HEK293 (cell line): ENCODE measurements around the gene BEND7.

Experiments used
- CTCF ChIA-PET: fragments of 350-600 bp; formaldehyde crosslinking; extraction: SDS; loops from one replicate; lab custom pipeline; 2021; ENCODE audit warnings: antibody characterized with exemption; lab: Yijun Ruan, JAX
- POLR2A ChIA-PET: fragments of 300-600 bp; formaldehyde crosslinking; extraction: SDS; loops from one replicate; lab custom pipeline; 2020; ENCODE audit warnings: antibody characterized with exemption, inconsistent platforms; lab: Yijun Ruan, JAX
- H3K27ac ChIP-seq: fragments of 200-500 bp; sonication (Bioruptor generic); 2 replicates; pipeline ENCODE4 v1.5.1; 2014; ENCODE audit warnings: low read depth, low read length, control low read depth, inconsistent platforms; ENCODE audit errors: extremely low read depth
- H3K36me3 ChIP-seq, 2 experiments: fragments of 200-500 bp in 1 of 2; sonication (Bioruptor generic) in 1 of 2; 1 replicate in 1 of 2; 2 replicates in 1 of 2; pipeline ENCODE4 v1.5.1; 2014 to 2017; ENCODE audit warnings: inconsistent platforms in 2 of 2, low read length in 2 of 2; ENCODE audit not compliant: control insufficient read depth in 2 of 2, insufficient read depth in 1 of 2
- H3K4me1 ChIP-seq: fragments of 200-500 bp; sonication (Bioruptor generic); 2 replicates; pipeline ENCODE4 v1.5.1; 2014; ENCODE audit warnings: mild to moderate bottlenecking, low read length, inconsistent platforms; ENCODE audit not compliant: control insufficient read depth, insufficient read depth
- H3K4me3 ChIP-seq: 2 replicates; pipeline ENCODE4 v1.5.1; 2011; ENCODE audit warnings: low read depth, mild to moderate bottlenecking, control low read depth, low read length, moderate library complexity
- H3K9me3 ChIP-seq: fragments of 200-500 bp; sonication (Bioruptor generic); 2 replicates; pipeline ENCODE4 v1.5.1; 2014; ENCODE audit warnings: low read depth, low read length, inconsistent platforms; ENCODE audit not compliant: control insufficient read depth, insufficient read depth
- HOXA7 ChIP-seq: sonication (generic); formaldehyde crosslinking; IDR thresholded peaks from 2 replicates; pipeline ENCODE4 v1.8.1; 2022; ENCODE audit warnings: missing genetic modification reagents, borderline replicate concordance
- MEIS1 ChIP-seq: sonication (generic); formaldehyde crosslinking; IDR thresholded peaks from 2 replicates; pipeline ENCODE4 v1.8.1; 2022; ENCODE audit warnings: missing genetic modification reagents, mild to moderate bottlenecking, borderline replicate concordance
- ZBTB21 ChIP-seq: fragments of 450-650 bp; formaldehyde crosslinking; IDR thresholded peaks from 2 replicates; pipeline ENCODE4 v1.5.1; 2017; ENCODE audit warnings: missing biosample characterization, missing genetic modification characterization
- ZNF140 ChIP-seq: fragments of 450-650 bp; formaldehyde crosslinking; IDR thresholded peaks from 2 replicates; pipeline ENCODE4 v1.5.1; 2016; ENCODE audit warnings: missing biosample characterization, missing genetic modification characterization
- ZNF16 ChIP-seq: fragments of 450-650 bp; formaldehyde crosslinking; IDR thresholded peaks from 2 replicates; pipeline ENCODE4 v1.5.1; 2016; ENCODE audit warnings: low read depth, missing biosample characterization, missing genetic modification characterization
- ZNF19 ChIP-seq: fragments of 450-650 bp; formaldehyde crosslinking; IDR thresholded peaks from 2 replicates; pipeline ENCODE4; 2016; ENCODE audit warnings: missing biosample characterization, missing genetic modification characterization, low read depth
- ZNF311 ChIP-seq: fragments of 450-650 bp; formaldehyde crosslinking; IDR thresholded peaks from 2 replicates; pipeline ENCODE4 v1.5.1; 2017; ENCODE audit warnings: missing biosample characterization, missing genetic modification characterization, borderline replicate concordance
- ZNF843 ChIP-seq: fragments of 450-650 bp; formaldehyde crosslinking; IDR thresholded peaks from 2 replicates; pipeline ENCODE4 v1.5.1; 2016; ENCODE audit warnings: missing biosample characterization, missing genetic modification characterization
- TF ChIP-seq, protein P1 (sequence below): fragments of 450-650 bp; formaldehyde crosslinking; IDR thresholded peaks from 2 replicates; pipeline ENCODE4 v1.5.1; 2017; ENCODE audit warnings: missing biosample characterization, missing genetic modification characterization
- TF ChIP-seq, protein P2 (sequence below): fragments of 450-650 bp; formaldehyde crosslinking; IDR thresholded peaks from 2 replicates; pipeline ENCODE4 v1.5.1; 2016; ENCODE audit warnings: missing biosample characterization, missing genetic modification characterization
- TF ChIP-seq, protein P3 (sequence below): fragments of 450-650 bp; formaldehyde crosslinking; IDR thresholded peaks from 2 replicates; pipeline ENCODE4 v1.5.1; 2016; ENCODE audit warnings: missing biosample characterization, missing genetic modification characterization, borderline replicate concordance
- TF ChIP-seq, protein P4 (sequence below): fragments of 450-650 bp; formaldehyde crosslinking; IDR thresholded peaks from 2 replicates; pipeline ENCODE4 v1.5.1; 2016; ENCODE audit warnings: missing biosample characterization, missing genetic modification characterization
- TF ChIP-seq, protein P5 (sequence below): fragments of 450-650 bp; formaldehyde crosslinking; IDR thresholded peaks from 2 replicates; pipeline ENCODE4 v1.5.1; 2016; ENCODE audit warnings: missing biosample characterization, missing genetic modification characterization

Gene BEND7

DNA sequence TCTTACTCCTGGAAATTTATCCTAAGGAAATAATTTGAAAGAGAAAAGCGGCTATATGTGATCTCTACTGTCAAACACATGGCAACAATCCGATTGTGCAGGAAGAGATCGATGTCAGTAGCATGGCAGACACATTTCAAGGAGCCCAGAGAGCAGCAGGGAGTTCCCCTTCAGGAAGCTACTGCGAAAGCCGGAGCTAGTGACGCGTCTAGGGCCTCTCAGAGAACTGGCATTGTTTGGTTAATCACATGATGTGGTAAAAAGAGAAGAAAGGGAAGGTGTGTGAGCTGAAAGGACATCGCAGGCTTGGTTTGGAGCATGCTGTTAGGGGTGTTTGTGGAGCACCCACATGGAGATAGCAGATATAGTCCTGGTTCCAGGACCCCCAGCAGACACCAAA lies 74.9 kb downstream of the BEND7 start:
- ChIA-PET CTCF (interaction anchor here (1.1 to 2.6 kb wide), 2 partner anchors 8 to 13 kb away, joined by 3 to 17 read pairs; no protein-coding TSS in a partner anchor), POLR2A (no interaction called here)
- no peak overlapping the region for H3K27ac ChIP-seq

More for the DNA sequence above, 74.9 kb downstream of the BEND7 start:
- no peak for TF ChIP-seq MEIS1 (CRISPR knock-in tag)
- TF ChIP-seq, protein P1, sequence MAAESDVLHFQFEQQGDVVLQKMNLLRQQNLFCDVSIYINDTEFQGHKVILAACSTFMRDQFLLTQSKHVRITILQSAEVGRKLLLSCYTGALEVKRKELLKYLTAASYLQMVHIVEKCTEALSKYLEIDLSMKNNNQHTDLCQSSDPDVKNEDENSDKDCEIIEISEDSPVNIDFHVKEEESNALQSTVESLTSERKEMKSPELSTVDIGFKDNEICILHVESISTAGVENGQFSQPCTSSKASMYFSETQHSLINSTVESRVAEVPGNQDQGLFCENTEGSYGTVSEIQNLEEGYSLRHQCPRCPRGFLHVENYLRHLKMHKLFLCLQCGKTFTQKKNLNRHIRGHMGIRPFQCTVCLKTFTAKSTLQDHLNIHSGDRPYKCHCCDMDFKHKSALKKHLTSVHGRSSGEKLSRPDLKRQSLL = no peak
- TF ChIP-seq, protein P2, sequence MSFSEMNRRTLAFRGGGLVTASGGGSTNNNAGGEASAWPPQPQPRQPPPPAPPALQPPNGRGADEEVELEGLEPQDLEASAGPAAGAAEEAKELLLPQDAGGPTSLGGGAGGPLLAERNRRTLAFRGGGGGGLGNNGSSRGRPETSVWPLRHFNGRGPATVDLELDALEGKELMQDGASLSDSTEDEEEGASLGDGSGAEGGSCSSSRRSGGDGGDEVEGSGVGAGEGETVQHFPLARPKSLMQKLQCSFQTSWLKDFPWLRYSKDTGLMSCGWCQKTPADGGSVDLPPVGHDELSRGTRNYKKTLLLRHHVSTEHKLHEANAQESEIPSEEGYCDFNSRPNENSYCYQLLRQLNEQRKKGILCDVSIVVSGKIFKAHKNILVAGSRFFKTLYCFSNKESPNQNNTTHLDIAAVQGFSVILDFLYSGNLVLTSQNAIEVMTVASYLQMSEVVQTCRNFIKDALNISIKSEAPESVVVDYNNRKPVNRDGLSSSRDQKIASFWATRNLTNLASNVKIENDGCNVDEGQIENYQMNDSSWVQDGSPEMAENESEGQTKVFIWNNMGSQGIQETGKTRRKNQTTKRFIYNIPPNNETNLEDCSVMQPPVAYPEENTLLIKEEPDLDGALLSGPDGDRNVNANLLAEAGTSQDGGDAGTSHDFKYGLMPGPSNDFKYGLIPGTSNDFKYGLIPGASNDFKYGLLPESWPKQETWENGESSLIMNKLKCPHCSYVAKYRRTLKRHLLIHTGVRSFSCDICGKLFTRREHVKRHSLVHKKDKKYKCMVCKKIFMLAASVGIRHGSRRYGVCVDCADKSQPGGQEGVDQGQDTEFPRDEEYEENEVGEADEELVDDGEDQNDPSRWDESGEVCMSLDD (tag by site-specific recombination) = no peak
- no peak for TF ChIP-seq ZNF16
- TF ChIP-seq, protein P3, sequence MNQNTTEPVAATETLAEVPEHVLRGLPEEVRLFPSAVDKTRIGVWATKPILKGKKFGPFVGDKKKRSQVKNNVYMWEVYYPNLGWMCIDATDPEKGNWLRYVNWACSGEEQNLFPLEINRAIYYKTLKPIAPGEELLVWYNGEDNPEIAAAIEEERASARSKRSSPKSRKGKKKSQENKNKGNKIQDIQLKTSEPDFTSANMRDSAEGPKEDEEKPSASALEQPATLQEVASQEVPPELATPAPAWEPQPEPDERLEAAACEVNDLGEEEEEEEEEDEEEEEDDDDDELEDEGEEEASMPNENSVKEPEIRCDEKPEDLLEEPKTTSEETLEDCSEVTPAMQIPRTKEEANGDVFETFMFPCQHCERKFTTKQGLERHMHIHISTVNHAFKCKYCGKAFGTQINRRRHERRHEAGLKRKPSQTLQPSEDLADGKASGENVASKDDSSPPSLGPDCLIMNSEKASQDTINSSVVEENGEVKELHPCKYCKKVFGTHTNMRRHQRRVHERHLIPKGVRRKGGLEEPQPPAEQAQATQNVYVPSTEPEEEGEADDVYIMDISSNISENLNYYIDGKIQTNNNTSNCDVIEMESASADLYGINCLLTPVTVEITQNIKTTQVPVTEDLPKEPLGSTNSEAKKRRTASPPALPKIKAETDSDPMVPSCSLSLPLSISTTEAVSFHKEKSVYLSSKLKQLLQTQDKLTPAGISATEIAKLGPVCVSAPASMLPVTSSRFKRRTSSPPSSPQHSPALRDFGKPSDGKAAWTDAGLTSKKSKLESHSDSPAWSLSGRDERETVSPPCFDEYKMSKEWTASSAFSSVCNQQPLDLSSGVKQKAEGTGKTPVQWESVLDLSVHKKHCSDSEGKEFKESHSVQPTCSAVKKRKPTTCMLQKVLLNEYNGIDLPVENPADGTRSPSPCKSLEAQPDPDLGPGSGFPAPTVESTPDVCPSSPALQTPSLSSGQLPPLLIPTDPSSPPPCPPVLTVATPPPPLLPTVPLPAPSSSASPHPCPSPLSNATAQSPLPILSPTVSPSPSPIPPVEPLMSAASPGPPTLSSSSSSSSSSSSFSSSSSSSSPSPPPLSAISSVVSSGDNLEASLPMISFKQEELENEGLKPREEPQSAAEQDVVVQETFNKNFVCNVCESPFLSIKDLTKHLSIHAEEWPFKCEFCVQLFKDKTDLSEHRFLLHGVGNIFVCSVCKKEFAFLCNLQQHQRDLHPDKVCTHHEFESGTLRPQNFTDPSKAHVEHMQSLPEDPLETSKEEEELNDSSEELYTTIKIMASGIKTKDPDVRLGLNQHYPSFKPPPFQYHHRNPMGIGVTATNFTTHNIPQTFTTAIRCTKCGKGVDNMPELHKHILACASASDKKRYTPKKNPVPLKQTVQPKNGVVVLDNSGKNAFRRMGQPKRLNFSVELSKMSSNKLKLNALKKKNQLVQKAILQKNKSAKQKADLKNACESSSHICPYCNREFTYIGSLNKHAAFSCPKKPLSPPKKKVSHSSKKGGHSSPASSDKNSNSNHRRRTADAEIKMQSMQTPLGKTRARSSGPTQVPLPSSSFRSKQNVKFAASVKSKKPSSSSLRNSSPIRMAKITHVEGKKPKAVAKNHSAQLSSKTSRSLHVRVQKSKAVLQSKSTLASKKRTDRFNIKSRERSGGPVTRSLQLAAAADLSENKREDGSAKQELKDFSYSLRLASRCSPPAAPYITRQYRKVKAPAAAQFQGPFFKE (tag by site-specific recombination) = no peak
- TF ChIP-seq ZNF19 = no peak
- TF ChIP-seq ZBTB21 = no peak
- no peak for TF ChIP-seq ZNF140 (tag by site-specific recombination)
- no peak for TF ChIP-seq HOXA7 (CRISPR knock-in tag)
- TF ChIP-seq, protein P4, sequence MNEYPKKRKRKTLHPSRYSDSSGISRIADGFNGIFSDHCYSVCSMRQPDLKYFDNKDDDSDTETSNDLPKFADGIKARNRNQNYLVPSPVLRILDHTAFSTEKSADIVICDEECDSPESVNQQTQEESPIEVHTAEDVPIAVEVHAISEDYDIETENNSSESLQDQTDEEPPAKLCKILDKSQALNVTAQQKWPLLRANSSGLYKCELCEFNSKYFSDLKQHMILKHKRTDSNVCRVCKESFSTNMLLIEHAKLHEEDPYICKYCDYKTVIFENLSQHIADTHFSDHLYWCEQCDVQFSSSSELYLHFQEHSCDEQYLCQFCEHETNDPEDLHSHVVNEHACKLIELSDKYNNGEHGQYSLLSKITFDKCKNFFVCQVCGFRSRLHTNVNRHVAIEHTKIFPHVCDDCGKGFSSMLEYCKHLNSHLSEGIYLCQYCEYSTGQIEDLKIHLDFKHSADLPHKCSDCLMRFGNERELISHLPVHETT (tag by site-specific recombination) = no peak
- TF ChIP-seq, protein P5, sequence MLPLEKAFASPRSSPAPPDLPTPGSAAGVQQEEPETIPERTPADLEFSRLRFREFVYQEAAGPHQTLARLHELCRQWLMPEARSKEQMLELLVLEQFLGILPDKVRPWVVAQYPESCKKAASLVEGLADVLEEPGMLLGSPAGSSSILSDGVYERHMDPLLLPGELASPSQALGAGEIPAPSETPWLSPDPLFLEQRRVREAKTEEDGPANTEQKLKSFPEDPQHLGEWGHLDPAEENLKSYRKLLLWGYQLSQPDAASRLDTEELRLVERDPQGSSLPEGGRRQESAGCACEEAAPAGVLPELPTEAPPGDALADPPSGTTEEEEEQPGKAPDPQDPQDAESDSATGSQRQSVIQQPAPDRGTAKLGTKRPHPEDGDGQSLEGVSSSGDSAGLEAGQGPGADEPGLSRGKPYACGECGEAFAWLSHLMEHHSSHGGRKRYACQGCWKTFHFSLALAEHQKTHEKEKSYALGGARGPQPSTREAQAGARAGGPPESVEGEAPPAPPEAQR = no peak
- TF ChIP-seq ZNF843 (tag by site-specific recombination) = no peak
- no peak for TF ChIP-seq ZNF311 (tag by site-specific recombination)
- Histone ChIP-seq H3K4me1 (no peaks in the 10 kb centered on the region), H3K4me3 (no peak overlapping the region), H3K36me3 (peaks cover 0 to 9% of the 10 kb centered on the region in 2 experiments), H3K9me3 (no peaks in the 10 kb centered on the region)
